ENCODE measurements around the gene KLHDC9.

DNA sequence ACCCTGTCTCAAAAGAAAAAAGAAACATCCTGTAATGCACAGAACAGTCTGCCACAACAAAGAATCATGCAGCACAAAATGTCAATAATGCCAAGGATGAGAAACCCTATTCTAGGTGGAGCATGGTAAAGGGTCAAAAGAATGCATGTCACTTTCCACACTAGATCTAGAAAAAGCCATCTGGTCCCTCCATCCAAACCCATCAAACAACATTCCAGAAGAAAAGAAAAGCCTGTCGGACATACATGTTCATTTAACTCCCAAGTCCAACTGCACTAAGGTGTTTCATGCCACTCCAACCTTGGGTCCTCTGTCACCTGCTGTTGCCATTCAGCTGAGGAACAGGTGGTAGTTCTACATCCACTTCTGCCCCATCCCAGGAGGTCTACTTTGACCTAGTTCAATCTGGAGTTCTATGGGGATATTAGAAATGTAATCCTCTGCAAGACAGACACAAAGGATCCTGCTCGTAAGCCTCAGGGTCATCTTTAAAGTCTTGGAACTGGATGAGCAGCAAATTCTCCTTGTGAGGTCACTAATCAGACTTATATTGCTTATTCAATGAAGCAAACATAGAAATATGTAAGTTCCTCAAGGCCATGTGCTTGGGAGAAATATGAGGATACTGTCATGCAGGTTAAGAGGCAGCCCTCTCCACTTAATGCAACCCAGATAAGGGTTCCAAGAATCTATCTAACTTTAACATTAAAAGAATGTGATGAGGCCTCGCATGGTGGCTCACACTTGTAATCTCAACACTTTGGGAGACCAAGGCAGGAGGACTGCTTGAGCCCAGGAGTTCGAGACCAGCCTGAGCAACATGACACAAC is 30.6 kb downstream of the KLHDC9 start:
- TF ChIP-seq, protein P1, sequence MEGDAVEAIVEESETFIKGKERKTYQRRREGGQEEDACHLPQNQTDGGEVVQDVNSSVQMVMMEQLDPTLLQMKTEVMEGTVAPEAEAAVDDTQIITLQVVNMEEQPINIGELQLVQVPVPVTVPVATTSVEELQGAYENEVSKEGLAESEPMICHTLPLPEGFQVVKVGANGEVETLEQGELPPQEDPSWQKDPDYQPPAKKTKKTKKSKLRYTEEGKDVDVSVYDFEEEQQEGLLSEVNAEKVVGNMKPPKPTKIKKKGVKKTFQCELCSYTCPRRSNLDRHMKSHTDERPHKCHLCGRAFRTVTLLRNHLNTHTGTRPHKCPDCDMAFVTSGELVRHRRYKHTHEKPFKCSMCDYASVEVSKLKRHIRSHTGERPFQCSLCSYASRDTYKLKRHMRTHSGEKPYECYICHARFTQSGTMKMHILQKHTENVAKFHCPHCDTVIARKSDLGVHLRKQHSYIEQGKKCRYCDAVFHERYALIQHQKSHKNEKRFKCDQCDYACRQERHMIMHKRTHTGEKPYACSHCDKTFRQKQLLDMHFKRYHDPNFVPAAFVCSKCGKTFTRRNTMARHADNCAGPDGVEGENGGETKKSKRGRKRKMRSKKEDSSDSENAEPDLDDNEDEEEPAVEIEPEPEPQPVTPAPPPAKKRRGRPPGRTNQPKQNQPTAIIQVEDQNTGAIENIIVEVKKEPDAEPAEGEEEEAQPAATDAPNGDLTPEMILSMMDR (conservative IDR thresholded peaks at IDR 0.05), result no peak
- no peak for TF ChIP-seq ZFX (IDR thresholded peaks at IDR 0.05)
